ENCODE results near the gene CIAO3. TPM values are rescaled to one million over a fixed set of nuclear protein-coding genes. Genes with fewer than 3 reads are reported as not detected.

Gene CIAO3
- total and polyA plus RNA-seq, 10 of the 15 experiments (the other 5 are each of a cell fraction or from before 2014, with no cell fraction given), result 1.4 to 37.5 (median 30.8) TPM

DNA sequence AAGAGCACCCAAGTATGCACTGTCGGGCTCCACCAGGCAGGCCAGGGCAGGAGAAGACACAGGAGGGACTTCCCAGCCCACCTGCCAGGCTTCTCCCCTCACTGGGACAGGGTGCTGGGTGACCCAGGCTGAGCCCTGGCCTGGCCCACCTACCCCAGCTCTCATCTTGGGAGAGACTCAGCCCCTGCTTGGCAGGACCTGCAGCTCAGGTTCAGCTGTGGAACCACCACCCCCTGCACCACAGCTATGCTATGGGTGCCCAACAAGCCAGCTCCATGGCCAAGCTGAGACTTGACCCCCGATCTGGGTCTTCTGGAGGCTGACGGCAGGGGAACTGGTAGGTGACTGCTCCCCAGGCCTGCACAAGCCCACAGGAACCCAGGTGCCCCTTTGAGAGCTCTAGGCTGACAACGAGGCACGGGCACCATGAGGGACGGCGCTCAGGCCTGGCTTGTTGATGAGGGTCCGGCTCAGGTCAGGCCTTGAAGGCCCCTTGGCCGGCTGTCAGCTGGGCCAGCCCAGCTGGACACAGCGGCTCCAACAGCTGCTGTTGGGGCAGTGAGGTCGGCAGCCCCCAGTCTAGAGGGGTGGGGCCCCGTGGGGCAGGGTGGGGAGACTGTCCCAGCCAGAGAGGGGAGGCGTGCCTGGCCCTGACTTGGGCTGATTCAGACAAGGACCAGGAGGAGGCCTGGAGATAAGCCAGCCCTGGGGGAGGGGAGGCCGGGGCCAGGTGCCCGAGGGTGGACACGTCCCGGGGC is 42.8 kb upstream of the CIAO3 start:
- Histone ChIP-seq H4K20me1 (ENCODE audit: control insufficient read depth, insufficient read depth) (no peaks in the 10 kb centered on the region), H3K9me3 (replicated peaks; ENCODE audit: control insufficient read depth, insufficient read depth, low read length) (no peaks in the 10 kb centered on the region), H3K79me2 (ENCODE audit: control insufficient read depth, insufficient read depth, low read length) (peaks cover 13% of the 10 kb centered on the region), H3K4me2 (ENCODE audit: control insufficient read depth, insufficient read depth) (no peak overlapping the region), H3K4me3 (no peak overlapping the region), H3K27ac (ENCODE audit: control insufficient read depth, insufficient read depth) (no peak overlapping the region), H3K27me3 (replicated peaks in 1 of 2; ENCODE audit: control insufficient read depth in 2 of 2, insufficient read depth in 2 of 2, low read length in 1 of 2) (no peaks in the 10 kb centered on the region), H2AFZ (ENCODE audit: control insufficient read depth, low read depth, low read length) (no peak overlapping the region), H3K9ac (ENCODE audit: control insufficient read depth, insufficient read depth, low read length) (no peak overlapping the region), H3K4me1 (ENCODE audit: control insufficient read depth, insufficient read depth, low read length) (peaks cover 4% of the 10 kb centered on the region; the same call in 1 of the 2 replicates), H3K36me3 (ENCODE audit: control insufficient read depth in 2 of 2, insufficient read depth in 2 of 2, low read length in 1 of 2) (peaks cover 0 to 5% of the 10 kb centered on the region in 2 experiments; a peak in 2 of 4 replicates)
- CTCF ChIA-PET, result interaction anchor here (0.9 to 5.2 kb wide), 2 partner anchors 71 kb away, joined by 4 to 32 read pairs; no protein-coding TSS in a partner anchor
- TF ChIP-seq POLR2A (IDR thresholded peaks at IDR 0.05; ENCODE audit: low read depth, low read length), result peak; percentile 5
- TF ChIP-seq SREBF2 (IDR thresholded peaks at IDR 0.05; ENCODE audit: low read length), result no peak
- 0 out of 2 replicates have a peak, but pooled peaks have one; percentile 30 for TF ChIP-seq POLR2AphosphoS2 (IDR thresholded peaks at IDR 0.05; ENCODE audit: low read depth, low read length)
- TF ChIP-seq, protein P1, sequence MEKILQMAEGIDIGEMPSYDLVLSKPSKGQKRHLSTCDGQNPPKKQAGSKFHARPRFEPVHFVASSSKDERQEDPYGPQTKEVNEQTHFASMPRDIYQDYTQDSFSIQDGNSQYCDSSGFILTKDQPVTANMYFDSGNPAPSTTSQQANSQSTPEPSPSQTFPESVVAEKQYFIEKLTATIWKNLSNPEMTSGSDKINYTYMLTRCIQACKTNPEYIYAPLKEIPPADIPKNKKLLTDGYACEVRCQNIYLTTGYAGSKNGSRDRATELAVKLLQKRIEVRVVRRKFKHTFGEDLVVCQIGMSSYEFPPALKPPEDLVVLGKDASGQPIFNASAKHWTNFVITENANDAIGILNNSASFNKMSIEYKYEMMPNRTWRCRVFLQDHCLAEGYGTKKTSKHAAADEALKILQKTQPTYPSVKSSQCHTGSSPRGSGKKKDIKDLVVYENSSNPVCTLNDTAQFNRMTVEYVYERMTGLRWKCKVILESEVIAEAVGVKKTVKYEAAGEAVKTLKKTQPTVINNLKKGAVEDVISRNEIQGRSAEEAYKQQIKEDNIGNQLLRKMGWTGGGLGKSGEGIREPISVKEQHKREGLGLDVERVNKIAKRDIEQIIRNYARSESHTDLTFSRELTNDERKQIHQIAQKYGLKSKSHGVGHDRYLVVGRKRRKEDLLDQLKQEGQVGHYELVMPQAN (conservative IDR thresholded peaks at IDR 0.05), result no peak
- in situ Hi-C loops (cut with MboI) (no loop called here), intact Hi-C loops (cut with micrococcal nuclease; ENCODE audit: unreplicated experiment) (no loop called here)
- FAIRE-seq (no peak), DNase-seq (ENCODE audit: low read depth, low spot score) (no peak), ATAC-seq (no peak)
- RAD21 ChIA-PET (ENCODE audit: unreplicated experiment), result no interaction called here
- SMC1A ChIA-PET (ENCODE audit: uncharacterized antibody, unreplicated experiment), result interaction anchor here (2.5 kb wide), 1 partner anchor 71 kb away, joined by 12 read pairs; no protein-coding TSS in a partner anchor
- POLR2A ChIA-PET, result interaction anchor here (0.6 kb wide), 1 partner anchor 541 kb away, joined by 3 read pairs; no protein-coding TSS in a partner anchor
- WGBS (ENCODE audit: insufficient coverage, insufficient replicate concordance, low lambda C conversion rate, missing lambda C conversion rate), result 66% methylated on average over 14 of the region's 17 CpGs
- BruUV-seq (replicated peaks), result no TSS peak

Measured in GM12878 (cell line).